GM19240 (cell line): Measurements from ENCODE around the gene SPAG5.
A peak's percentile ranks its signal among the peaks of the same experiment; 100 is the strongest.

Experiments used
- DNase-seq: peaks from one replicate; pipeline ENCODE4 v3.0.0; 2011; ENCODE audit warnings: low spot score; ENCODE audit not compliant: insufficient read length

The SPAG5 gene

GRCh38 chr17:28598799-28599310 is at the start of gene SPAG5:
Gene SPAG5, minus strand, starts transcription at chr17:28599025. Its CDS starts 79 bp downstream, at chr17:28598946.
- DNase-seq: peak; percentile 97

GRCh38 chr17:28646039-28646754 is 47.4 kb upstream of the SPAG5 start:
- no peak for DNase-seq

GRCh38 chr17:28645576-28645939 is 46.7 kb upstream of the SPAG5 start:
- DNase-seq: no peak

- peak; percentile 90 for DNase-seq
Observed at GRCh38 chr17:28644787-28645575, 46.2 kb upstream of the SPAG5 start, which contains the start of gene BLTP2. Gene BLTP2, minus strand, starts transcription at chr17:28645158. Its CDS starts 102 bp downstream, at chr17:28645056.

- peak; percentile 33 for DNase-seq
Observed at GRCh38 chr17:28643983-28644786, 45.4 kb upstream of the SPAG5 start.

- DNase-seq: no peak
Observed at GRCh38 chr17:28641579-28641978, 42.8 kb upstream of the SPAG5 start.

GRCh38 chr17:28635506-28635905 is 36.7 kb upstream of the SPAG5 start:
- DNase-seq: no peak

- DNase-seq: no peak
Observed at GRCh38 chr17:28634206-28634865, 35.5 kb upstream of the SPAG5 start.

- no peak for DNase-seq
Observed at GRCh38 chr17:28626818-28627217, 28.0 kb upstream of the SPAG5 start.

GRCh38 chr17:28624148-28624547 is 25.3 kb upstream of the SPAG5 start:
- DNase-seq: no peak

GRCh38 chr17:28623696-28624095 is 24.9 kb upstream of the SPAG5 start:
- no peak for DNase-seq

- DNase-seq: no peak
Observed at GRCh38 chr17:28622186-28622585, 23.4 kb upstream of the SPAG5 start.

- no peak for DNase-seq
Observed at GRCh38 chr17:28620010-28620409, 21.2 kb upstream of the SPAG5 start.

- DNase-seq: no peak
Observed at GRCh38 chr17:28618464-28618863, 19.6 kb upstream of the SPAG5 start.

- DNase-seq: no peak
Observed at GRCh38 chr17:28616281-28616680, 17.5 kb upstream of the SPAG5 start.

- DNase-seq: no peak
Observed at GRCh38 chr17:28615260-28615940, 16.6 kb upstream of the SPAG5 start.

GRCh38 chr17:28613931-28614381 is 15.1 kb upstream of the SPAG5 start, which contains the start of gene RSKR:
Gene RSKR, minus strand, starts transcription at chr17:28614185. Its CDS starts 24 bp downstream, at chr17:28614161.
- no peak for DNase-seq

GRCh38 chr17:28612936-28613872 is 14.4 kb upstream of the SPAG5 start:
- peak; percentile 27 for DNase-seq

GRCh38 chr17:28612531-28612930 is 13.7 kb upstream of the SPAG5 start:
- no peak for DNase-seq
